ENCODE measurements around the gene TRIM47.
A peak's percentile ranks its signal among the peaks of the same experiment; 100 is the strongest.

The TRIM47 gene

DNA sequence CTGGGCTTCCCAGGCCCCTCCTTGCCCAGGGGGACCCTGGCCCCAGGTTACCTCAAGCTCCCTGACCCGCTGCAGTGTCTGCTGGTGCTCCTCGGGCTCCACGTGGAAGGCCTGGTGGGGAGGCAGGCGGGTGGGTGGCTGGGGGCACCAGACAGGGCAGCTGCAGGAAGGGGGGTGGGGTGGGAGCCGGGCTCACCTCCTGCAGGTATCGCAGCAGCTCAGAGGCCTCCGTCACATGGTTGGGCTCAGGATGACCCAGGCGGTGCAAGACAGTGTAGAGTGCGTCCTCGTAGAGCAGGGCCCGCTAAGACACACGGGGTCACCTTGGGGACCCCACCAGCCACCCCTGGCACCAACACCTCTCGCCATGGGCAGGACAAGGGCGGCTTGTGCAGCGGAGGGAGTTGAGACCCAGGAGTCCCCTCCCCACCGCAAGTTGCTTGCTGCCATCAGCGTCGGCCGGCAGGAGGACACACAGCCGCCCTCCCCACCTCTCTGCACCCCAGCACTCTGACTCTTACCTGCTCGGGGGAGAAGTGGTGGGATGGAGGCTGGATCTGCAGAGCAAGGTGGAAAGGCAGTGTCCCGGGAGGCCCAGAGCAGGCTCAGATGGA is 35.3 kb downstream of the TRIM47 start:
- DNase-seq (ENCODE audit: low read depth), result no peak
- TF ChIP-seq, protein P1, sequence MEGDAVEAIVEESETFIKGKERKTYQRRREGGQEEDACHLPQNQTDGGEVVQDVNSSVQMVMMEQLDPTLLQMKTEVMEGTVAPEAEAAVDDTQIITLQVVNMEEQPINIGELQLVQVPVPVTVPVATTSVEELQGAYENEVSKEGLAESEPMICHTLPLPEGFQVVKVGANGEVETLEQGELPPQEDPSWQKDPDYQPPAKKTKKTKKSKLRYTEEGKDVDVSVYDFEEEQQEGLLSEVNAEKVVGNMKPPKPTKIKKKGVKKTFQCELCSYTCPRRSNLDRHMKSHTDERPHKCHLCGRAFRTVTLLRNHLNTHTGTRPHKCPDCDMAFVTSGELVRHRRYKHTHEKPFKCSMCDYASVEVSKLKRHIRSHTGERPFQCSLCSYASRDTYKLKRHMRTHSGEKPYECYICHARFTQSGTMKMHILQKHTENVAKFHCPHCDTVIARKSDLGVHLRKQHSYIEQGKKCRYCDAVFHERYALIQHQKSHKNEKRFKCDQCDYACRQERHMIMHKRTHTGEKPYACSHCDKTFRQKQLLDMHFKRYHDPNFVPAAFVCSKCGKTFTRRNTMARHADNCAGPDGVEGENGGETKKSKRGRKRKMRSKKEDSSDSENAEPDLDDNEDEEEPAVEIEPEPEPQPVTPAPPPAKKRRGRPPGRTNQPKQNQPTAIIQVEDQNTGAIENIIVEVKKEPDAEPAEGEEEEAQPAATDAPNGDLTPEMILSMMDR (IDR thresholded peaks at IDR 0.05; ENCODE audit: low read depth, low read length, missing control alignments), result peak; percentile 14
- peak overlapping the region; percentile 72 for H3K4me3 ChIP-seq (ENCODE audit: low read depth, low read length)

DNA sequence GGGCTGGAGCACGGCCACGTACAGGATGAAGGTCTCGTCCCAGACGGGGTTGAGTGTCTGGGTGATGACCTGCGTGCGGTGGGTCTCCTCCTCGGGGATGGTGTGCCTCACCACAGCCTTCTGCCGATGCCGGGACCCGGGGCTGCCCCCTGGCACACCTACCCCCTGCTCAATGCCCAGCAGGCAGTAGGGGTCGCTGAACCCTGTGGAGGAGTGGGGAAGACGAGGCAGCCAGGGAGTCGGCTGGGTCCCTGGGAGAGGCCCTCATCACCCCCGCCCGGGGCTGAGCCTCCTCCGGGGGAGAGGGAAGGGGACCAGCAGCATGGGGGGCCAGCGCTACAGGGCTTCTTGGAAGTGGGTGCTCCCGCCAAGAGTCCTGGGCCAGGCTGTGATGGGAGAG is 36.0 kb downstream of the TRIM47 start:
- DNase-seq (ENCODE audit: low read depth), result no peak
- H3K4me3 ChIP-seq (ENCODE audit: low read depth, low read length), result no peak overlapping the region
- TF ChIP-seq, protein P1 (IDR thresholded peaks at IDR 0.05; ENCODE audit: low read depth, low read length, missing control alignments), result no peak

DNA sequence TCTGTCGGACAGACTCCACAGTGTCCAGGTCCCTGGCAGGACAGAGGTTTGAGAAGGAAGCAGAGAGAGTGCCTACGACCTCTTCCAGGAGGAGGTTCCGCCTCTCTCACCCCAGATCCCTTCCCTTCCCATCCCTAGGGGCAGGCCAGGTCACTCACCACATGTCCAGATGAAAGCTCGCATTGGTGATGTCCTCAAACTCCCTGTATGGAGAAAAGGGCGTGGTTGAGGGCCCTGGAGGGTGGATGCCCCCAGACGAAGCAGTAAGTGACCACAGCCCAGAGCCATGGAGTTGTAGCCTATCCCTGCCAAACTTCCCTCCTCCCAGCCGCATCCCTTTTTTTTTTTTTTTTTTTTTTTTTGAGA is 37.6 kb downstream of the TRIM47 start:
- TF ChIP-seq, protein P1 (IDR thresholded peaks at IDR 0.05; ENCODE audit: low read depth, low read length, missing control alignments), result no peak
- DNase-seq (ENCODE audit: low read depth), result no peak

DNA sequence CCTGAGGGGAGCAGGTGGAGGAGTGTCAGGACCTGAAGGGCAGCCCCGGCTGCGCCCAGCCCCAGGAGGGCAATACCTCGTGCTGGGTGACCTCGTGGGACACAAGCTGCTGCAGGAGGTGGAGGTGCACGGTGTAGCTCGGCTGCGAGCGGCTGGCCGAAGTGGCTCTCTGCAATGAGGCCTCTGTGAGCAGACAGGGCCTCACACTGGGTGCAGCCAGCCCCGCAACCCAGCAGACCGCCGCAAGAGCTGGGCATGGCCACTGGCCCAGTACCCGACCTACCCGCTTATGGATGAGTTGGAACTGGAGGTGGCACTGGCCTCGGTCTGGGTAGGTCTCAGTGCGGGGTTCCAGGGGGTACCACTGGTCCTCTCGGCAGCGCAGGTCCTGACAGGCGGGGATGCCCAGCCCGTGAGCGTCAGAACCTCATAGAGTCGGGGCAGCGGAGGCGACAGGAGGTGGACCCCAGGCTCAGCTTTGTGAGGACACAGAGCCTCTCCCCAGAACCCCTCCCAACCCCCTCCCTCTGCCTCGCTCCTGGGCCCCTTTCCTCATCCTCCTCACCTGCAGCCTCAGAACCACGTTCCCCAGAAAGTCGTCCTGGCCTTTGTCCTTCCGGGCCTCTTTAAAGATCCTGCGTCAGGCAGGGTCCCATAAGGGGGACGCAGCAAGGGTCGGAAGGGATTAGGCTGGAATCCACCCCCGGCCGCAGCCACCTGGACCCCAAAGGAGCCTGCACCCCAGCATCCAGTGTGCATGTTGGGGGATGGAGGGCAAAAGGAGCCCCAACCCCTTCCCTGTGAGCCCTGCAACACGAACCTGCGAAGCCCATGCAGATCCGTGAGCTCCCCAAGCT is 38.2 kb downstream of the TRIM47 start:
- TF ChIP-seq, protein P1 (IDR thresholded peaks at IDR 0.05; ENCODE audit: low read depth, low read length, missing control alignments), result no peak
- DNase-seq (ENCODE audit: low read depth), result no peak
- no peak overlapping the region for H3K4me3 ChIP-seq (ENCODE audit: low read depth, low read length)

More for the DNA sequence above, 37.6 kb downstream of the TRIM47 start:
- no peak overlapping the region for H3K4me3 ChIP-seq (ENCODE audit: low read depth, low read length)

DNA sequence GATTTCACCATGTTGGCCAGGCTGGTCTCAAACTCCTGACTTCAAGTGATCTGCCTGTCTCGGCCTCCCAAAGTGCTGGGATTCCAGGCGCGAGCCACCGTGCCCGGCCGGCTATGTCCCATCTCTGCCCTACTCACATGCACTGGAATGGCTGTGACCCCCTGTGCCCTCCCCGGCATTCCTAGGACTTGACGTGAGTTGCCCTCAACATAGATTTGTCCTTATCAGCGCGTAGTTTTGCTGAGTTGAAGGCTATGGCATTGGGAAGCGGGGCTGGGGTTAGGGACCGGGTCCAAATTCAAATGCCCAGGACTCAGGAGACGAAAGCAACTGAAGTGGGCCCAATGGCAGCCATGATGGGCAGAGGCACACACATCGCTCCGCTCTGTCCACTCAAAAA is 40.0 kb downstream of the TRIM47 start:
- no peak overlapping the region for H3K4me3 ChIP-seq (ENCODE audit: low read depth, low read length)
- TF ChIP-seq, protein P1 (IDR thresholded peaks at IDR 0.05; ENCODE audit: low read depth, low read length, missing control alignments), result no peak
- DNase-seq (ENCODE audit: low read depth), result no peak

DNA sequence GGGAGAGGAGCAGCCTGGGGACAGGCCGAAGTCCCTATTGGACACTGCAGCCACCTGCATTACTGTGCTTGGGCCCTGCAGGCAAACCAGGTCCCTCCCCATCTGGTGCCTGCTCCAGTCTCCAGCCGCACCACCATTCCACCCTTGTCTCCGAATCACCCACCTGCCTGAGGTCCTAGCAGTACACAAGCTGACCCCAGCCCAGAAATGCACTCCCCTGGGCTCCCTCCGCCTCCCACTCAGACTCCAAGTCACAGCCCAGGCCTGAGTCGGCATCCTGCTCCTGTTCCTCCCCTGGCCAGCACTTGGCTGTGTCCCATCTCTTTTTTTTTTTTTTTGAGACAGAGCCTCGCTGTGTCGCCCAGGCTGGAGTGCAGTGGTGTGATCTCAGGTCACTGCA is 40.5 kb downstream of the TRIM47 start:
- no peak overlapping the region for H3K4me3 ChIP-seq (ENCODE audit: low read depth, low read length)
- DNase-seq (ENCODE audit: low read depth), result no peak
- TF ChIP-seq, protein P1 (IDR thresholded peaks at IDR 0.05; ENCODE audit: low read depth, low read length, missing control alignments), result no peak
